Islet of Langerhans (tissue), 1 donor: Measurements from ENCODE around the gene GJB5.
"Not testable (repeated sequence)": the region's sequence is repeated elsewhere in the genome, so short reads cannot be mapped to it uniquely, and the experiment has no call there.

ENCODE experiments used
- FAIRE-seq: peaks from one replicate; lab custom pipeline; 2011; peaks lifted over from hg19 to GRCh38; lab: Jason Lieb, UNC

The GJB5 gene

DNA sequence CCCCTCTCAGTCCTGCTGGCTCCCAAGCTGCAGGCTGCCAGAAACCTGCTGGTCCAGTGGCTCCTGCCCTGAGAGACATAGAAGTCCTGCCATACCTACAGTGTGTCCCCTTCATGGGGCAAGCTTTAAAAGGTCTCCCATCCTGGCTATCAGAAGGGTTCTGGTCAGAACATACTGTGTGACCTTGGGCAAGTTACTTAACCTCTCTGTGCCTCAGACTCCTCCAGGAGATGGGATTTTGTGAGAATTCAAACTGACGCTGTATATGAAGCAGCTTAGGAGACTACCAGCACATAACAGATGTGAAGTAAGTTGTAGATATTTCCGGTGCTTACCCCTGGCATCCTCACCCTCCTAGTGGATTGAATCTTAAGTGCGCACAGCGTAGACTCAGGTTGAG lies 8.7 kb upstream of the GJB5 start:
- no peak for FAIRE-seq

DNA sequence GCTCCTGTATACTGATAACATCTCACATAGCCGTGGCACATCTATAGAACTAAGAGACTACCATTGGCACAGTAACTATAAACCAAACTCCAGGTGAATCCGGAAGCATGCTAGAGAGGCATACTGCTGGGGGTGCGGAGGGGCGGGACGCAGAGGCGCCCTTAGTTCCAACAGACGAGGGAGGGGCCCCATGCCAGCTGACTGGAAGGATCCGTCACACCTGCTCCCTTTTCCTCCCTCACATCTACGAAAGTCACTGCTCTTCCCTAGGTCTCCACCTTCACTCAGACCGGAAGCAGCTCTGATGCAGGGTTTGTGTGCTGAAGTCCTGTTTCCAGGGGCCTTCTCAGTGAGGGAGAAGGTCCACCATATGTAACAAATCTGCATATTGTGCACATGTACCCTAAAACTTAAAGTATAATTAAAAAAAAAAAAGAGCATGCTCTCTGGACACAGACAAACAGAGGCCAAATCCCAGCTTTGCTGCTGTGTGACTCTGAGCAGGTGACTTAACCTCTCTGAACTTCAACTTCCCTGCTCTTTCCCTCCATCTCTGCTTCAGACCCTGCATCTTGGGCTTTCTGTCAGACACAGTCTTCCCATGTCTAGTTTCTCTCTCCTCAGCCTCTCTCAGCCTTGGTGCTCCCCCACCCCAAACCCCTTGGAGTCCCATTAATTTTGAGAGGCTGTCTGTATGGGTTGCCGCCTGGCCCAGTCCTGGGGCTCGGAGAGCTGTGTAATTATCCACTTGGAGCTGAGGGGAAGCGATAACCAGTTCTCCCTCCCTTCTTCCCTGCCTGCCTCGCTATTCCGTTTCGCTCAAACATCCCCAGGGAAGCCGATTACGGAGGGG lies 7.8 kb upstream of the GJB5 start:
- FAIRE-seq, result no peak

- no peak for FAIRE-seq
These were observed 7.3 kb upstream of the GJB5 start for GRCh38 chr1:34747638-34747941.

GRCh38 chr1:34749992-34750391 lies 4.9 kb upstream of the GJB5 start:
- FAIRE-seq, result no peak

- no peak for FAIRE-seq
These were observed 4.2 kb upstream of the GJB5 start for GRCh38 chr1:34750610-34751009.

DNA sequence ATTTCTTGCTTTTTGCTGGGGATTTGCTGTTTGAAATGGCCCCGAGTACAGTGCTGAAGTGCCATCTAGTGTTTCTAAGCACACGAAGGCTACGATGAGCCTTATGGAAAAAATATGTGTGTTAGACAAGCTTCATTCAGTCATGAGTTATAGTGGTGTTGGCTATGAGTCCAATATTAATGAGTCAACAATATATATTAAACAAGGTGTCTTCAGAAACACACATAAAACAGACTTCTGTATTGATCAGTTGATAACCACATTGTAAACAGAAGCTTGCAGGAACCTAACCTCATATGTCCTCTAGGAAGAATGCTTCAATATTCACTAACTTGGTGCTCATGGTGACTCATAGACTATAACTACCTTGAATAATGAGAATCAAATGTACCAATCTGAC lies 1.7 kb upstream of the GJB5 start:
- FAIRE-seq, result no peak

DNA sequence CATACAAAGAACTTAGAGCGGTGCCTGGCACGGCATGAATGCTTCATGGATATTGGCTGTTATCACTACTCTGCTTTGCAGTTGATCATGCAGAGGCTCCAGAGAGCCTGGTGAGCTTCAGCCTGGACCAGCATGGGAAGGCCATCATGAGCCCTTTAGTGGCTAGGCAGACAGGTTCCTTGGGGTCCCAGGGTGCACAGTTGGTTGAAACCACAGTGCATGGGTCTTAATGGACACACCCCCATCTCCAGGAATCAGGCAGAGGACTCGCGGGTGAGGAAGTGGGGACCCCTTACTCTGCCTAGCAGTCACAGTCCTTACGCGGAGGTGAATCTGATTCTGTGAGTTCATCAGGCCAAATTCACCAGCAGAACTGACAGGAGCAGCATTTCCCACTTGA lies 1.1 kb downstream of the GJB5 start:
- FAIRE-seq, result no peak

GRCh38 chr1:34757386-34757785 lies 2.5 kb downstream of the GJB5 start:
- FAIRE-seq, result no peak

DNA sequence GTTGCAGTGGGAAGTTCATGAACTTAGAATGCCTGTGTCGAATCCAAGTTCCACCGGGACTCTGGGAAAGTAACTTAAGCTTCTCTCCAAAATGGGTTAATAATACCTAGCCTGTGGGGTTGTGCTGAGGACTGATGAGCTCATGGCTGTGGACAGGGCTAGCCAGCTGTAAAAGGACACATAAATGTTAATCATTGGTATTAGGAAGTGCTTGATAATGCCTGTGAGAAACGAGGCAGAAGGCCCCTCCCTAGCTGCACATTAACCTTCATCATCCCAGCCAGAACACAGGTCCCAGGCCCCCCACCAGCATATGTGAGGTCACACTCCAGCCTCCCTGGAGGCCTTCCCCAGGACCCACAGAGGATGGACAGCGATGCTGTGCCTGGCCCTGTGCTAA lies 3.9 kb downstream of the GJB5 start:
- no peak for FAIRE-seq

- no peak for FAIRE-seq
These were observed 4.9 kb downstream of the GJB5 start, which contains the start of gene GJB4 for GRCh38 chr1:34759503-34760357. Gene GJB4 (plus strand): TSS chr1:34759740. CDS start chr1:34761255, 1,515 bp downstream.

DNA sequence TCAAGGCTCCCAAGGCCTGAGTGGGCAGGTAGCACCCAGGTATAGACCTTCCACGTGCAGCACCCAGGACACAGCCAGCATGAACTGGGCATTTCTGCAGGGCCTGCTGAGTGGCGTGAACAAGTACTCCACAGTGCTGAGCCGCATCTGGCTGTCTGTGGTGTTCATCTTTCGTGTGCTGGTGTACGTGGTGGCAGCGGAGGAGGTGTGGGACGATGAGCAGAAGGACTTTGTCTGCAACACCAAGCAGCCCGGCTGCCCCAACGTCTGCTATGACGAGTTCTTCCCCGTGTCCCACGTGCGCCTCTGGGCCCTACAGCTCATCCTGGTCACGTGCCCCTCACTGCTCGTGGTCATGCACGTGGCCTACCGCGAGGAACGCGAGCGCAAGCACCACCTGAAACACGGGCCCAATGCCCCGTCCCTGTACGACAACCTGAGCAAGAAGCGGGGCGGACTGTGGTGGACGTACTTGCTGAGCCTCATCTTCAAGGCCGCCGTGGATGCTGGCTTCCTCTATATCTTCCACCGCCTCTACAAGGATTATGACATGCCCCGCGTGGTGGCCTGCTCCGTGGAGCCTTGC lies 6.4 kb downstream of the GJB5 start:
- no peak for FAIRE-seq

GRCh38 chr1:34761776-34762307 lies 7.0 kb downstream of the GJB5 start:
- FAIRE-seq, result no peak

DNA sequence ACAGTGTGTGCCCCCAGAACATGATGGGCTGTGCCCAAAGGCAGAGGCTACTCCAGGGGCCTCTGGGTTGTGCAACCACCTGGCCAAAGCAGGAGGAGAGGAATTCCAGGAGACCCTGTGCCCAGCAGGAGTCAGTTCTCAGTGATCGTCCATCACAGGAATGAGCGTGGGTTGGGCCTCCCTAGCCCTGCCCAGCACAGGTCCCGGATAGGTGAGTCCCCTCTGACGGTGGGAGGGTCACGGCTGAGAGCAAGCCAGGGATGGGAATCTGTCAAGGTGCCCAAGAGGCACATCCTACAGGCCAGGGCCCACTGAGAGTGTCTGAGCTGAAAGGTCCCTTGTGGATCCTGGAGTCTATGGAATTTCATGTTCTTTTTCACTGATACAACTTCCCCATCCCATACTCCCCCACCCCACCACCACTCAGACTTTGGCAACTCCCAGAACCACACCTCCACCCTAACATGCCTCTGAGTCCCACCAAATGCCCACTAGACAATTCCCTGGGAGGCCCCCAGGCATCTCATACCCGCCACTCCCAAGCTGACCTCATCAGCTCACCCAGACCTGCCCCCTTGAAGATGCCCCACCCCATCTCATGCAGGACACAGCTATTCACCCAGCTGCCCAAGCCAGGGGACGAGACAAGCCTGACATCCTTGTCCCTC lies 7.8 kb downstream of the GJB5 start:
- FAIRE-seq, result no peak

DNA sequence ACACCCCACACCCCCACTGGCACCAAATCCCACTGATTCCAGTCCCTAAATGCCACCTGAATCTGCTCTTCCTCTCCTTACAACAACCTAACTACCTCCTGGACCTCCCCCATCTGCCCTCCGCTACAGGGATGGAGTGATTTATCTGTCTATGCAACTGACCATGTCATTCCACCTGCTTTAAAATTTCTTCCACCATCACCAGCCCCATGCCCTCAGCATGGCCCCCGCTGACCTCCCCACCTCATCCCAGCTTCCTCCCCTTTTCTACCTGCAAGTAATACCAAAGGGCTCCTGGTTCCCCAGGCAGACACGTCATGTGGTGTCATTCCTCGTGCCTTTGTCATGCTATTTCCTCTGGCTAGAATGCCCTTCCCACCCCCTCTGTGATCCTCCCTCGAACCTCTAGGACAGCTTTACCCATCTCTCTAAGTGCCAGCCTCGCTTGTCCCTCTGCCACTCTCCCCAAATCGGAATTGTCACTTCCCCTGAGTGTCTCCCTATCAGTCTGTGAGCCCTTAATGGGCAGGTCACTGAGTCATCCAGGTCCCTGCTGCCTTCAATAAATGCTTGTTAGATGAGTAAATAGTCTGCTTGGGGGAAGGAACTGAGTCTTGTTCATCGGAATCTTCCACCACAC lies 8.4 kb downstream of the GJB5 start:
- no peak for FAIRE-seq

GRCh38 chr1:34768856-34769255 lies 14.0 kb downstream of the GJB5 start:
- FAIRE-seq, result no peak

- no peak for FAIRE-seq
These were observed 16.2 kb downstream of the GJB5 start for GRCh38 chr1:34770891-34771504.

DNA sequence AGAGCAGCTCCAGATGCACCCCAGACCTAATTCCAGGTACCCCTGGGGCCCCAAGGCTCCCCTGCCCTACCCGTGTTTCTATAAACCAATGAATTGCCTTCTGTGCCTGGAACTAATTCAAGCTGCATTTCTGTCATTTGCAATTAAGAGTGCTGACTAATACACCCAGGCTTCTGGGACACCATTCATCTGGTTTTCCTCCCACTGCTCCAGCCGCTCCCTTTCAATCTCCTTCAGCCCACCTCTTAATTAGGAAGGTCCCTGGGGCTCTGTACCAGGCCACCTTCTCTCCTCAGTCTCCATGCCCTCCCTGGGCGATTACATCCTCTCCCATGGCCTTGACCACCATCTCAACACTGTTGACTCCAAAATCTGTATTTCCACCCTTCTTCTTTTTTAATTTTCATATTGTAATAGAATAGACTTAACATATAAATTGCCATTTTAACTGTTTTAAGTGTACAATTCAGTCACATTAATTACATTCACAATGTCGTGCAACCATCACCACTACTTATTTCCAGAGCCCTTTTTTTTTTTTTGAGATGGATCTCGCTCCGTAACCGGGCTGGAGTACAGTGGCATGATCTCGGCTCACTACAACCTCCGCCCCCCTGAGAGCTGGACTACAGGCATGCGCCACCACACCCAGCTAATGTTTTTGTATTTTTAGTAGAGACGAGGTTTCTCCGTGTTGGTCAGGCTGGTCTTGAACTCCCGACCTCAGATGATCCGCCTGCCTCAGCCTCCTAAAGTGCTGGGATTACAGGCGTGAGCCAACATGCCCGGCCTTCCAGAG lies 16.9 kb downstream of the GJB5 start:
- FAIRE-seq, result no peak

DNA sequence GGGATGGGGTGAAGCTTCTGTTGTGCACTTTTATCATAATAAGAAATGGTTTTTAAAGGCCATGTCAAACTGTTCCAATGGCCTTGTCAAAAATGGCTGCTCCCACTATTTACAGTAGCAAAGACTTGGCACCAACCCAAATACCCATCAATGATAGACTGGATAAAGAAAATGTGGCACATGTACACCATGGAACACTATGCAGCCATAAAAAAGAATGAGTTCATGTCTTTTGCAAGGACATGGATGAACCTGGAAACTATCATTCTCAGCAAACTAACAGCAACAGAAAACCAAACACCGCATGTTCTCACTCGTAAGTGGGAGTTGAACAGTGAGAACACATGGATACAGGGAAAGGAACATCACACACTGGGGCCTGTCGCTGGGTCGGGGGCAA lies 18.3 kb downstream of the GJB5 start:
- not testable (repeated sequence) for FAIRE-seq

DNA sequence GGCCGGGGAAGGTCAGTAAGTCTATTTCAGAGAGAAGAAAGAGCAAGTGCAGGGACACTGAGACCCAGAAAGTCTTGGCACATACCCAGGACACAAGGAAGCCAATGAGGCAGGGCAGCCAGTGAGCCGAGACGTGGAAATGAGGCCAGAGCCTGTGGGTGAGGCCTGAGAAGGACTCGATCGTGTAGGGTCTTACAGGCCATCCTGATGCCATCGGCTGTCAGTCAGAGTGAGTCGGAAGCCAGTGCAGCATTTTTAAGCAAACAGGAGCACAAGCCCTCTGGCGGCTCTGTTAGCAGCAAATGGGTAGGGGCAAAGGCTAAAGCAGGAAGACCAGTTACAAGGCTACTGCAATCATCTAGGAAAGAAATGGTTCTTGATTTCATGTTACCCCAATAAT lies 20.1 kb downstream of the GJB5 start:
- FAIRE-seq, result no peak

DNA sequence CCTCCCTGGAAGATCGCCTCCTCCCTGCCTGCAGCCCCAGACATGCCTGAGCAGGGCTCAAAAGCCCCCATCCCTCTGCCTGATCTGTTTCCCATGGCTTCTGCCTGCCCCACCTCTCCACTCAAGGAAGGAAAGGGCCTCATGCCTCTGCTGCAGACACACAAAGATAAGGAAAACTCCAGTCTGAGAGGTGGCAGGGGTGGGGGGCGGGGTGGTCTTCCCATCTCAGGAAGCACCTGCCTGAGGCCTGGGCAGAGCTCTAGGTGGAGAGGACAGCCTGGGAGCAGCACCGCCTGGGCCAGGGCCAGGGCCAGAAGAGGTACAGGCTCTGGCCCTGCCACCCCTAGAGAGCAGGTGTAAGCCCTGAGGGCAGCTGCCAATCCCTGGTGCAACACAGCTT lies 22.1 kb downstream of the GJB5 start:
- no peak for FAIRE-seq
